GM15510 (cell line): Measurements from ENCODE around the gene SPECC1.

Experiments used
- POLR2A ChIP-seq: IDR thresholded peaks from 3 replicates; pipeline ENCODE4 v1.6.1; 2011; ENCODE audit warnings: borderline replicate concordance; ENCODE audit not compliant: insufficient read length; ENCODE audit errors: extremely low read depth

Gene SPECC1

DNA sequence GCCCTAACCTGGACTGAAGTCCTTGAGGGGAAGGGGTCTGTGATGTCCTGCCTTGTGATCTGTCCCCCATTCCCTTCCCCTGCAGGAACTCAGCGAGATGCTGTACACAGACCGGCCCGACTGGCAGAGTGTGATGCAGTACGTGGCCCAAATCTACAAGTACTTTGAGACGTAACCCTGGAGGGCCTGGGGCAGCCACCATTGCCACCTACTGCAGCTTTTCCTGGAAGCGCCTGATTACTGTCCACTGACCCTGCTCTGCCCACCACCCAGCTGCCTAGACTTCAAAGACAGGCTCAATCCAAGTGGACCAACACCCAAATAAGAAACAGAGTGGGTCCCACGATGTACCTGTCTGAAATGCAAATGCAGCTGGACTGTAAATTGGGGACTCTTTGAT lies 304.7 kb downstream of the SPECC1 start:
- no peak for TF ChIP-seq POLR2A

DNA sequence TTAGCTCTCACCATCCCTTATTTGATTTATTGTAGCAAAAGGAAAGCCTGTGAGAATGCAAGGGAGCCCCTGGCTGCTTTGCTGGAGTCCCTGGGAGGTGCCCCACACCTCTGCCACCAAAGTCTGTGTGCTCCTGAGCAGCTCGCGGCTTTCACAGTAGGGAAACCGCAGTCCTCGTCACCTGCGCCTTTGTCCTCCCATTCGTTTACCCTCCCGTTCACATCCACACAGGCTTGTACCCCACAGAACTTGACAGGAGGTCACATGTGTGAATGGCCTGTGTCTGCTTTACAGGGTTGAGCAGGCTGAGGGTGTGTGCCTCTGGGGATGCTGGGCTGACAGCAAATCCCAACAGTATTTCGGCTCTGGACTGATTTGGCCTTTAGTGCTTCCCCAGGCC lies 305.7 kb downstream of the SPECC1 start:
- no peak for TF ChIP-seq POLR2A

DNA sequence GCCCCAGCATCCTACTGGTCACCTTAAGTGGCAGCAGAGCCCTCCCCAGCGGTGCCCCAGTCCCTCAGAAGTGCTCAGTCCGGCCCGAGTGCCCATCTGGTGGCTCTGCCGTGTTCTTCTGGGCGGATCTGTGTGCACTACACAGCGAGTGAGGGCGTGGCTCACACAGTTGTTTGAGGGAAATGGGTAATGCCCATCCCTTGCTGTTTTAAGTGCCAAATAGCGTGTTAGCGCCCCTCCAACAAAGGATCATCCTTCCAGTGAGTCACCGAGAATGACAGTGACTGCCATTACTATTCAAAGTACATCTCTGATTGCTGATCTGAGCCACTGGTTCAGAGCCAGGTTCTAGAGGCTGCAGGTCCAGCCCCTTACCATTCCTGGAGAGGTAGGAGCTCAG lies 306.2 kb downstream of the SPECC1 start:
- no peak for TF ChIP-seq POLR2A

DNA sequence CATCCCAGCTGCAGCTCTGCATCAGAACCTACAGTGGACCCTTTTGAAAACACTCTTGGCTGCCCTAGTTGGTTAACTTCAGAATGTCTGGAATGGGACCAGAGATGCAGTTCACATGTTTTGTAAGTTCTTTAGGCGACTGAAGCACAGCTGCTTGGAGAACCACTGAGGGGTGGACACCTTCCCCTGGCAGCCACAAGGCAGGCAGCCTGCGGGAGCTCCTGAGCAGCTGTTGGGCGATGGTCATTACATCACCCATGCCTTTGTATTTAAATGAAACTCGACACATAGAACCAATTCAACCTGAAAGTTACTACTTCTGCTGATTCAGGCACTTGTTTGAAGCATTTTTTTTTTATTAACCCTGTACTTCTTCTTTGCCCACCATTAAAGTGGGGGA lies 306.7 kb downstream of the SPECC1 start:
- TF ChIP-seq POLR2A: no peak
